SK-N-MC (cell line): ENCODE data around the gene MSRB1.
A peak's percentile ranks its signal among the peaks of the same experiment; 100 is the strongest.

Experiments used
- DNase-seq: peaks from one replicate; pipeline ENCODE4 v3.0.0-alpha.2; 2011; ENCODE audit warnings: low read depth, low spot score
- H3K27ac ChIP-seq: fragments of 200-600 bp; sonication (generic); 2 replicates; pipeline ENCODE4 v1.5.1; 2016; ENCODE audit warnings: mixed run types
- H3K36me3 ChIP-seq: fragments of 200-600 bp; sonication (generic); 2 replicates; pipeline ENCODE4 v1.6.1; 2017; ENCODE audit warnings: antibody characterized with exemption, low read length, mixed read lengths; ENCODE audit not compliant: insufficient read depth
- H3K4me3 ChIP-seq: fragments of 200-600 bp; sonication (generic); 2 replicates; pipeline ENCODE4 v1.5.1; 2016
- H3K9ac ChIP-seq: fragments of 200-600 bp; sonication (generic); 2 replicates; pipeline ENCODE4 v1.8.0; 2017; ENCODE audit warnings: mixed run types, mixed read lengths; ENCODE audit not compliant: insufficient read length
- H3K9me3 ChIP-seq: fragments of 200-600 bp; sonication (generic); 2 replicates; pipeline ENCODE4 v1.6.1; 2017; ENCODE audit warnings: low read depth, mild to moderate bottlenecking, antibody characterized with exemption, low read length, moderate library complexity, mixed read lengths
- EZH2 ChIP-seq: fragments of 200-600 bp; sonication (generic); IDR thresholded peaks from one replicate; pipeline ENCODE4 v1.6.1; 2017; ENCODE audit warnings: antibody characterized with exemption
- FOXP2 ChIP-seq: optimal IDR thresholded peaks from 2 replicates; pipeline ENCODE3; 2011; ENCODE audit warnings: mild to moderate bottlenecking, moderate library complexity; ENCODE audit not compliant: insufficient read depth; ENCODE audit errors: extremely low read length, control extremely low read depth
- POLR2AphosphoS5 ChIP-seq: IDR thresholded peaks from 2 replicates; pipeline ENCODE4 v1.6.1; 2012; ENCODE audit warnings: mild to moderate bottlenecking, low read depth, low read length, borderline replicate concordance

MSRB1 gene

GRCh38 chr16:1975432-1976215, 32.6 kb upstream of the MSRB1 start:
- TF ChIP-seq POLR2AphosphoS5: no peak
- no peak for TF ChIP-seq FOXP2
- TF ChIP-seq EZH2: no peak
- peaks cover 37% of the 10 kb centered on the region; the same call in 1 of the 2 replicates for H3K36me3 ChIP-seq
- H3K9me3 ChIP-seq: no peaks in the 10 kb centered on the region
- no peak overlapping the region for H3K9ac ChIP-seq
- no peak overlapping the region for H3K27ac ChIP-seq
- no peak for DNase-seq
- no peak overlapping the region for H3K4me3 ChIP-seq

DNA sequence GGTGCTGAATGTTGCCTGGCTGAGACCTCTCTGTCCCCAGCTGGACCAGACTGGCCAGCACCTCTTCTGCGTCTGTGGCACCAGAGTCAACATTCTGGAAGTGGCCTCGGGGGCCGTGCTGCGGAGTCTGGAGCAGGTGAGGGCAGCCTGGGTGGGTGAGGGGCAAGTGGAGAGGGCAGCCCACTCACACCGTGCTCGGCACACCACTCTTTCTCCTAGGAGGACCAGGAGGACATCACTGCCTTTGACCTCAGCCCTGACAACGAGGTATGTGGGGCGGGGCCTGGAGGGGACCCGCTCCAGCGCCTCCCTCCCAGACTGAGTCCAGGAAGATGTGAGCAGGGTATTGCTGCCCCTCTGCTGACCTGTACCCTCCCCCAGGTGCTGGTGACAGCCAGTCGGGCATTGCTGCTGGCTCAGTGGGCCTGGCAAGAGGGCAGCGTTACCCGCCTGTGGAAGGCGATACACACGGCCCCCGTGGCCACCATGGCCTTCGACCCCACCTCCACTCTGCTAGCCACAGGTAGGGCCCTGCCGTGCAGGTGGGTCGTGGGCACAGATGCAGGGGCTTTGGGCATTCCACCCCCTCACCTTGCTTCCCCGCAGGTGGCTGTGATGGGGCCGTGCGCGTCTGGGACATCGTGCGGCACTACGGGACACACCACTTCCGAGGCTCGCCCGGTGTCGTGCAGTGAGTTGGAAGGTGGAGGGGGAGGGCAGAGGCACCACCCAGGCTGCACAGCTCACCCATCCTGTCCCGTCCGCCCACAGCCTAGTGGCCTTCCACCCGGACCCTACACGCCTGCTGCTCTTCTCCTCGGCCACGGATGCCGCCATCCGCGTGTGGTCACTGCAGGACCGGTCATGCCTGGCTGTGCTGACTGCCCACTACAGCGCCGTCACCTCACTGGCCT, 31.4 kb upstream of the MSRB1 start:
- H3K36me3 ChIP-seq: peaks cover 37% of the 10 kb centered on the region; the same call in 1 of the 2 replicates
- TF ChIP-seq POLR2AphosphoS5 (no peak), FOXP2 (no peak), EZH2 (no peak)
- no peak overlapping the region for H3K27ac ChIP-seq
- no peaks in the 10 kb centered on the region for H3K9me3 ChIP-seq
- H3K4me3 ChIP-seq: no peak overlapping the region
- no peak for DNase-seq
- H3K9ac ChIP-seq: no peak overlapping the region

DNA sequence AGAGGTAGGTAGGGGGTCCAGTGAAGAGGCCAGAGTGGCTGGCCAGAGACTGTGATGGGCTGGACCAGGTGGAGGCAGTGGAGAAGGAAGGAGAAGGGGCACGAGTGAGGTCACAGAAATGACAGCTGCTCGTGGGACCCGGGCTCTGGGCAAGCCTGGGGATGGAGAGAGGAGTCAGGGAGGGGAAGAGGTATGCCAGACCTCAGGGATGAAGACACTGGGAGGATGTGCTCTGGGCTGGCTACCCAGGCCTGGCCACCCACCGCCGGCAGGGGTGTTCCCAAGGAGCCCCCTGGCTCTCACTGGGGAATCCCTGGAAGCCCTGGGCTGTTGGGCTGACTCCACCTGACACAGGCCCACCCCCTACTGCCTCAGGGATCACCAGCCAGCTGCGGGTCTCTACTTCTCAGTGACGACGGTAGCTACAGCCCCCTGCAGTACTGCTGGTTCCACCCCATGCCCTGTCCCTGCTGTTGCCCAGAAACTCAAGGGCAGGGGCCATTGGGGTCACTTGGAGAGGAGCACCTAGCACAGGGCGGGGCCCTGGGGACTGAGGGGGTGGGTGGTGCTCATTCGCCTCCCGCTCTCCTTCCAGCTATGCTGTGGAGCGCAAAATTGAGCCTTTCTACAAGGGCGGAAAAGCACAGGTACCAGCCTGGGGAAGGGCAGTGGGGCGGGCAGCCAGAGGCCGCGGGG, 30.6 kb upstream of the MSRB1 start:
- no peak overlapping the region for H3K27ac ChIP-seq
- TF ChIP-seq POLR2AphosphoS5 (no peak), FOXP2 (no peak), EZH2 (no peak)
- no peak overlapping the region for H3K9ac ChIP-seq
- no peak overlapping the region for H3K4me3 ChIP-seq
- DNase-seq: no peak
- peaks cover 36% of the 10 kb centered on the region; the same call in 1 of the 2 replicates for H3K36me3 ChIP-seq
- no peaks in the 10 kb centered on the region for H3K9me3 ChIP-seq

- DNase-seq: no peak
- peak overlapping the region; percentile 91 for H3K9ac ChIP-seq
- H3K4me3 ChIP-seq: peak overlapping the region; percentile 81
- H3K9me3 ChIP-seq: no peaks in the 10 kb centered on the region
- H3K36me3 ChIP-seq: peaks cover 29% of the 10 kb centered on the region; the same call in 1 of the 2 replicates
- peak overlapping the region; percentile 48; the same call in 1 of the 2 replicates for H3K27ac ChIP-seq
- no peak for TF ChIP-seq EZH2
- no peak for TF ChIP-seq FOXP2
- TF ChIP-seq POLR2AphosphoS5: no peak
Measured at GRCh38 chr16:1972490-1972877, 29.5 kb upstream of the MSRB1 start.

DNA sequence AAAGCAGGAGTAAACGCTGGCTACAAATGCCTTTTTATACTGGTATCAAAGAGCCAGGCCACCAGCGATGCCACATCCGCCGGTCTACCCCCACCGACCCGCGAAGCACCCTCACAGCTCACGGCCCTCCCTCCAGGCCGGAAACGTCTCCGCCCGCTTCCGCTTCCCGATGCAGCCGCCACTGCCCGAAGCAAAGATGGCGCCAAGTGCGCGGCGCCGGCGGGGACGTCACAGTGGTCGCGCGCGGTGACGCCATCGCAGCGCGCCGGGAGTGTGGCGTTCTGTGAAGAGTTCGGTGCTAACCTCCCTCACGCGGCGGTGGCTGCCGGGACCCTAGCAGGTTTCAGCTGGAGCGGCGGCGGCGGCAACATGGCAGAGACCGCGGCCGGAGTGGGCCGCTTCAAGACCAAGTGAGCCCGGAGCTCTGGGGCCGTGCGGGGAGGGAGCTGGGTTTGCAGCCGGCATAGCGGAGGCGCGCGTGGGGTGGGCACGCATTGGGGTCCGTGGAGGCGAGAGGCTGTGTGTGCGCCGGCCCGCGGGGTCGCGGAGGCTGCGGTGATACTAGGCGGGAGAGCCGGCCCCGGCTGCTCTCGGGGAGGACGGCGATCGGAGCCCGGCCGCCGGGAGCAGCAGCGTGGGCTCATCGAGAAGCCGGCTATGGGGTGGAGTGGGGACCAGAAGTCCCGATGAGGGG, 28.9 kb upstream of the MSRB1 start, which contains the start of gene TBL3:
Gene TBL3 (plus strand): TSS at position 258 of the 694 bp plus-strand sequence. CDS start 112 bp downstream, at position 370.
- TF ChIP-seq POLR2AphosphoS5 (peak; percentile 91), FOXP2 (peak; percentile 94), EZH2 (no peak)
- Histone ChIP-seq H3K4me3 (peak within 1 kb of the TSS; percentile 81), H3K9me3 (no peaks in the 10 kb centered on the region), H3K9ac (peak within 1 kb of the TSS; percentile 91), H3K36me3 (peaks cover 23% of the 10 kb centered on the region; the same call in 1 of the 2 replicates), H3K27ac (peak within 1 kb of the TSS; percentile 62; the same call in 1 of the 2 replicates)
- no peak for DNase-seq

DNA sequence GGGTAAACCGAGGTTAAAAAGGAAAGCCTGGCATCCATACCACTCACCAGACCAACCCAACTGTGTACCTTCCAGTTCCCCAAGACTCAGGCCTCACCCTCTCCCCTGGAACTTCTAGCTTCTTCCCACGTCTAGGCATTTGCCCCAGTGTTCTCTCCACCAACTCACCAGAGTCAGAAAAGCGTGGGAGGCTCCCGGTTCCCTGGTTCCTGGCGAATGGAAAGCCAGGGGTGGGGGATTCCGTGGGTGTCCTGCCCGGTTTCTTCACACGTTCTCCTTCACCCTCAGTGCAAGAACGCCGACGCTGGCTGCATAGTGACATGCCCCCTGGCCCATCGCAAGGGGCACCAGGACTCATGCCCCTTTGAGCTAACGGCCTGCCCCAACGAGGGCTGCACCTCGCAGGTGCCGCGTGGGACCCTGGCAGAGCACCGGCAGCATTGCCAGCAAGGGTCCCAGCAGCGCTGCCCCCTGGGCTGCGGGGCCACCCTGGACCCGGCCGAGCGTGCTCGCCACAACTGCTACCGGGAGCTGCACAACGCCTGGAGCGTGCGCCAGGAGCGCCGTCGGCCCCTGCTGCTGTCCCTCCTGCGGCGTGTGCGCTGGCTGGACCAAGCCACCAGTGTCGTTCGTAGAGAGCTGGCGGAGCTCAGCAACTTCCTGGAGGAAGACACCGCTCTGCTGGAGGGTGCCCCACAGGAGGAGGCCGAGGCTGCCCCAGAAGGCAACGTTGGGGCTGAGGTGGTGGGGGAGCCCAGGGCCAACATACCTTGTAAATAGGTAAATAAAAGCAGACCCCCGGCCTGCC, 25.4 kb upstream of the MSRB1 start:
- H3K9ac ChIP-seq: no peak overlapping the region
- H3K27ac ChIP-seq: no peak overlapping the region
- no peaks in the 10 kb centered on the region for H3K9me3 ChIP-seq
- H3K4me3 ChIP-seq: no peak overlapping the region
- H3K36me3 ChIP-seq: peaks cover 9% of the 10 kb centered on the region
- DNase-seq: no peak
- TF ChIP-seq POLR2AphosphoS5: no peak
- no peak for TF ChIP-seq FOXP2
- no peak for TF ChIP-seq EZH2

DNA sequence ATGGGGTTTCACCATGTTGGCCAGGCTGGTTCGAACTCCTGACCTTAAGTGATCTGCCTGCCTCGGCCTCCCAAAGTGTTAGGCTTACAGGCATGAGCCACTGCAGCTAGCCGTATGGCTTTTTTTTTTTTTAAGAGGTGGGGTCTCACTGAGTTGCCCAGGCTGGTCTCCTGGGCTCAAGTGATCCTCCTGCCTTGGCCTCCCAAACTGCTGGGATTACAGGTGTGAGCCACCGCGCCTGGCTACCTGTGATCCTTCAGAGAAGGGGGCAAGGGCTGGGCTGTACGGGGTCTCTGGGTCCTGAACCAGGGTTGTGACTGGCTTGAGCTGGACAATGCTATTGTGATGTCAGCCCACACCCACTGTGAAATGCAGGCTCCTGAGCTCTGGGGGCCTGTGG, 23.5 kb upstream of the MSRB1 start, which contains the start of gene RNF151:
Gene RNF151 (plus strand): TSS at position 397 of the 400 bp plus-strand sequence. CDS start 26 bp downstream, outside the sequence.
- H3K9ac ChIP-seq: peak within 1 kb of the TSS; percentile 95
- no peak within 1 kb of the TSS for H3K27ac ChIP-seq
- H3K4me3 ChIP-seq: peak within 1 kb of the TSS; percentile 94
- peaks cover 27% of the 10 kb centered on the region for H3K36me3 ChIP-seq
- DNase-seq: no peak
- no peak for TF ChIP-seq EZH2
- TF ChIP-seq FOXP2: no peak
- no peak for TF ChIP-seq POLR2AphosphoS5
- H3K9me3 ChIP-seq: no peaks in the 10 kb centered on the region
